HG02642 (cell line): ENCODE results near the gene ENTR1.
A peak's percentile ranks its signal among the peaks of the same experiment; 100 is the strongest.

Source experiments
- ATAC-seq: cut with Tn5 transposase; IDR thresholded peaks from one replicate; pipeline ENCODE4 v1.9.1; 2021; ENCODE audit warnings: mild to moderate bottlenecking; ENCODE audit not compliant: unreplicated experiment, poor library complexity

The ENTR1 gene

GRCh38 chr9:136400038-136400834 is 10.2 kb downstream of the ENTR1 start, which contains the start of gene SNAPC4:
Gene SNAPC4 (minus strand): TSS chr9:136400170. CDS start chr9:136398428, 1,742 bp downstream.
- ATAC-seq = peak; percentile 70

GRCh38 chr9:136399176-136400037 is 11.0 kb downstream of the ENTR1 start:
- ATAC-seq = peak; percentile 35

- no peak for ATAC-seq
These were observed 12.1 kb downstream of the ENTR1 start for GRCh38 chr9:136398286-136398685.

- ATAC-seq = no peak
These were observed 12.8 kb downstream of the ENTR1 start for GRCh38 chr9:136397643-136398042.

GRCh38 chr9:136396219-136396515 is 14.2 kb downstream of the ENTR1 start:
- no peak for ATAC-seq

GRCh38 chr9:136395345-136396218 is 14.8 kb downstream of the ENTR1 start:
- no peak for ATAC-seq

- no peak for ATAC-seq
These were observed 15.4 kb downstream of the ENTR1 start for GRCh38 chr9:136395020-136395340.

- ATAC-seq = no peak
These were observed 15.9 kb downstream of the ENTR1 start for GRCh38 chr9:136394312-136395019.

GRCh38 chr9:136393531-136393930 is 16.9 kb downstream of the ENTR1 start:
- ATAC-seq = no peak

GRCh38 chr9:136392538-136393449 is 17.6 kb downstream of the ENTR1 start:
- ATAC-seq = no peak

GRCh38 chr9:136391737-136392537 is 18.5 kb downstream of the ENTR1 start:
- ATAC-seq = no peak

- no peak for ATAC-seq
These were observed 21.0 kb downstream of the ENTR1 start for GRCh38 chr9:136389396-136389795.

GRCh38 chr9:136387217-136387616 is 23.2 kb downstream of the ENTR1 start:
- ATAC-seq = no peak

- no peak for ATAC-seq
These were observed 24.4 kb downstream of the ENTR1 start for GRCh38 chr9:136386018-136386417.

- ATAC-seq = no peak
These were observed 25.4 kb downstream of the ENTR1 start for GRCh38 chr9:136385015-136385414.

- no peak for ATAC-seq
These were observed 27.0 kb downstream of the ENTR1 start for GRCh38 chr9:136383436-136383835.

GRCh38 chr9:136381966-136382513 is 28.4 kb downstream of the ENTR1 start:
- ATAC-seq = no peak

GRCh38 chr9:136381311-136381710 is 29.1 kb downstream of the ENTR1 start:
- no peak for ATAC-seq
